Measurements from ENCODE around the gene STAG2. TPM values are rescaled to one million over a fixed set of nuclear protein-coding genes. Genes with fewer than 3 reads are reported as not detected.

Gene STAG2
- total RNA-seq, 1 experiment from 2014 or later, result 119 TPM

- H3K27ac ChIP-seq (ENCODE audit: low read depth, low read length, poor library complexity, severe bottlenecking), result no peak overlapping the region
- intact Hi-C loops (cut with micrococcal nuclease; ENCODE audit: unreplicated experiment), result no loop called here
- TF ChIP-seq CTCF (conservative IDR thresholded peaks at IDR 0.05; ENCODE audit: low read depth, low read length) (no peak), EZH2 (IDR thresholded peaks at IDR 0.05; ENCODE audit: borderline replicate concordance, low read depth, low read length, poor library complexity, severe bottlenecking) (no peak)
- ChIA-PET CTCF (no interaction called here), POLR2A (ENCODE audit: low non-redundant PET) (no interaction called here)
- H3K4me3 ChIP-seq (ENCODE audit: low read depth, low read length, poor library complexity, severe bottlenecking), result no peak overlapping the region
- no peak for DNase-seq (ENCODE audit: low spot score)
- no peaks in the 10 kb centered on the region for H3K4me1 ChIP-seq (ENCODE audit: insufficient read depth, low read length, poor library complexity, severe bottlenecking)
- no peaks in the 10 kb centered on the region for H3K36me3 ChIP-seq (ENCODE audit: insufficient read depth, low read length, poor library complexity, severe bottlenecking)
- H3K9me3 ChIP-seq (ENCODE audit: low read depth, low read length, poor library complexity, severe bottlenecking), result no peaks in the 10 kb centered on the region
- no TSS peak for BruUV-seq (replicated peaks)
- H3K27me3 ChIP-seq (replicated peaks; ENCODE audit: insufficient read depth, low read depth, low read length, poor library complexity), result no peaks in the 10 kb centered on the region
Observed at GRCh38 chrX:124113621-124114600, 152.4 kb downstream of the STAG2 start.

- Histone ChIP-seq H3K27me3 (replicated peaks; ENCODE audit: insufficient read depth, low read depth, low read length, poor library complexity) (no peaks in the 10 kb centered on the region), H3K9me3 (ENCODE audit: low read depth, low read length, poor library complexity, severe bottlenecking) (no peaks in the 10 kb centered on the region), H3K36me3 (ENCODE audit: insufficient read depth, low read length, poor library complexity, severe bottlenecking) (no peaks in the 10 kb centered on the region), H3K4me1 (ENCODE audit: insufficient read depth, low read length, poor library complexity, severe bottlenecking) (no peaks in the 10 kb centered on the region), H3K4me3 (ENCODE audit: low read depth, low read length, poor library complexity, severe bottlenecking) (no peak overlapping the region), H3K27ac (ENCODE audit: low read depth, low read length, poor library complexity, severe bottlenecking) (no peak overlapping the region)
- intact Hi-C loops (cut with micrococcal nuclease; ENCODE audit: unreplicated experiment), result no loop called here
- CTCF ChIA-PET, result no interaction called here
- DNase-seq (ENCODE audit: low spot score), result no peak
- TF ChIP-seq EZH2 (IDR thresholded peaks at IDR 0.05; ENCODE audit: borderline replicate concordance, low read depth, low read length, poor library complexity, severe bottlenecking) (no peak), CTCF (conservative IDR thresholded peaks at IDR 0.05; ENCODE audit: low read depth, low read length) (no peak)
- POLR2A ChIA-PET (ENCODE audit: low non-redundant PET), result interaction anchor here (0.7 kb wide), 1 partner anchor 284 kb away, joined by 6 read pairs; no protein-coding TSS in a partner anchor
- no TSS peak for BruUV-seq (replicated peaks)
Observed at GRCh38 chrX:124117325-124117724, 155.8 kb downstream of the STAG2 start.

- BruUV-seq (replicated peaks), result no TSS peak
- Histone ChIP-seq H3K36me3 (ENCODE audit: insufficient read depth, low read length, poor library complexity, severe bottlenecking) (no peaks in the 10 kb centered on the region), H3K4me1 (ENCODE audit: insufficient read depth, low read length, poor library complexity, severe bottlenecking) (no peaks in the 10 kb centered on the region), H3K9me3 (ENCODE audit: low read depth, low read length, poor library complexity, severe bottlenecking) (no peaks in the 10 kb centered on the region), H3K4me3 (ENCODE audit: low read depth, low read length, poor library complexity, severe bottlenecking) (no peak overlapping the region), H3K27me3 (replicated peaks; ENCODE audit: insufficient read depth, low read depth, low read length, poor library complexity) (no peaks in the 10 kb centered on the region), H3K27ac (ENCODE audit: low read depth, low read length, poor library complexity, severe bottlenecking) (no peak overlapping the region)
- intact Hi-C loops (cut with micrococcal nuclease; ENCODE audit: unreplicated experiment), result no loop called here
- CTCF ChIA-PET, result no interaction called here
- TF ChIP-seq EZH2 (IDR thresholded peaks at IDR 0.05; ENCODE audit: borderline replicate concordance, low read depth, low read length, poor library complexity, severe bottlenecking), result no peak
- no peak for TF ChIP-seq CTCF (conservative IDR thresholded peaks at IDR 0.05; ENCODE audit: low read depth, low read length)
- no peak for DNase-seq (ENCODE audit: low spot score)
- POLR2A ChIA-PET (ENCODE audit: low non-redundant PET), result no interaction called here
Observed at GRCh38 chrX:124125471-124125870, 164.0 kb downstream of the STAG2 start.

Data from A673 (cell line).